Activated CD8-positive, alpha-beta memory T cell treated with anti-CD3 and anti-CD28 coated beads, Interleukin-2, amount 50 U/mL, for 24 hours (primary cell): ENCODE measurements around the gene ARL1.
"Not testable (repeated sequence)": the region's sequence is repeated elsewhere in the genome, so short reads cannot be mapped to it uniquely, and the experiment has no call there.

ENCODE experiments used
- DNase-seq: peaks from one replicate; pipeline ENCODE4 v3.0.0-alpha.2; 2020; ENCODE audit errors: extremely low read depth

Gene ARL1

GRCh38 chr12:101407436-101408345, at the start of gene ARL1:
Gene ARL1, minus strand, starts transcription at chr12:101407772. Its CDS starts 127 bp downstream, at chr12:101407645.
- DNase-seq: peak; percentile 62

- DNase-seq: no peak
Measured at GRCh38 chr12:101455685-101456084, 48.1 kb upstream of the ARL1 start.

GRCh38 chr12:101441461-101442224, 34.1 kb upstream of the ARL1 start:
- DNase-seq: no peak

GRCh38 chr12:101439236-101439635, 31.7 kb upstream of the ARL1 start:
- DNase-seq: no peak

GRCh38 chr12:101436136-101436535, 28.6 kb upstream of the ARL1 start:
- DNase-seq: no peak

- no peak for DNase-seq
Measured at GRCh38 chr12:101430456-101430855, 22.9 kb upstream of the ARL1 start.

GRCh38 chr12:101424620-101425019, 17.0 kb upstream of the ARL1 start:
- no peak for DNase-seq

GRCh38 chr12:101422066-101422465, 14.5 kb upstream of the ARL1 start:
- not testable (repeated sequence) for DNase-seq

GRCh38 chr12:101415228-101415627, 7.7 kb upstream of the ARL1 start:
- DNase-seq: no peak

GRCh38 chr12:101414533-101415119, 7.1 kb upstream of the ARL1 start:
- no peak for DNase-seq

- DNase-seq: not testable (repeated sequence)
Measured at GRCh38 chr12:101410169-101410568, 2.6 kb upstream of the ARL1 start.

GRCh38 chr12:101407049-101407435, 530 bp downstream of the ARL1 start:
- DNase-seq: no peak

- DNase-seq: not testable (repeated sequence)
Measured at GRCh38 chr12:101391181-101391580, 16.4 kb downstream of the ARL1 start.

GRCh38 chr12:101379149-101379548, 28.4 kb downstream of the ARL1 start:
- no peak for DNase-seq

GRCh38 chr12:101375573-101375972, 32.0 kb downstream of the ARL1 start:
- DNase-seq: no peak

GRCh38 chr12:101372431-101372830, 35.1 kb downstream of the ARL1 start:
- DNase-seq: no peak

- no peak for DNase-seq
Measured at GRCh38 chr12:101368016-101368415, 39.6 kb downstream of the ARL1 start.

GRCh38 chr12:101361455-101361854, 46.1 kb downstream of the ARL1 start:
- DNase-seq: no peak

GRCh38 chr12:101356794-101357193, 50.8 kb downstream of the ARL1 start:
- DNase-seq: no peak

GRCh38 chr12:101351682-101352081, 55.9 kb downstream of the ARL1 start:
- DNase-seq: no peak

- no peak for DNase-seq
Measured at GRCh38 chr12:101343893-101344292, 63.7 kb downstream of the ARL1 start.
